GOT3 (cell line): ENCODE data around the gene GAL.

Experiments
- DNase-seq: peaks from one replicate; lab custom pipeline; 2025; ENCODE audit warnings: mixed read lengths; lab: John Stamatoyannopoulos, UW

Gene GAL

GRCh38 chr11:68659158-68659921, 25.0 kb upstream of the GAL start:
- DNase-seq: peak; percentile 58

GRCh38 chr11:68660066-68660810, 24.1 kb upstream of the GAL start:
- DNase-seq: no peak

- DNase-seq: no peak
These were observed 23.3 kb upstream of the GAL start for GRCh38 chr11:68661014-68661413.

- no peak for DNase-seq
These were observed 22.4 kb upstream of the GAL start for GRCh38 chr11:68661697-68662603.

- DNase-seq: no peak
These were observed 20.8 kb upstream of the GAL start for GRCh38 chr11:68663482-68664010.

- DNase-seq: no peak
These were observed 20.2 kb upstream of the GAL start for GRCh38 chr11:68664141-68664540.

GRCh38 chr11:68664906-68665305, 19.4 kb upstream of the GAL start:
- DNase-seq: no peak

GRCh38 chr11:68665436-68665835, 18.9 kb upstream of the GAL start:
- no peak for DNase-seq

GRCh38 chr11:68666849-68667248, 17.5 kb upstream of the GAL start:
- DNase-seq: no peak

GRCh38 chr11:68667511-68668500, 16.5 kb upstream of the GAL start:
- DNase-seq: no peak

GRCh38 chr11:68669301-68670090, 14.8 kb upstream of the GAL start:
- DNase-seq: no peak

- no peak for DNase-seq
These were observed 13.9 kb upstream of the GAL start for GRCh38 chr11:68670208-68670992.

GRCh38 chr11:68673306-68673945, 10.9 kb upstream of the GAL start:
- DNase-seq: no peak

GRCh38 chr11:68673991-68674390, 10.4 kb upstream of the GAL start:
- DNase-seq: no peak

GRCh38 chr11:68674461-68674860, 9.9 kb upstream of the GAL start:
- DNase-seq: no peak

GRCh38 chr11:68677432-68677831, 6.9 kb upstream of the GAL start:
- DNase-seq: no peak

GRCh38 chr11:68678031-68678441, 6.3 kb upstream of the GAL start:
- no peak for DNase-seq

GRCh38 chr11:68680541-68681231, 3.7 kb upstream of the GAL start:
- DNase-seq: no peak
